GM18861 (cell line): ENCODE measurements around the gene UBA5.
"Not testable (repeated sequence)": the region's sequence is repeated elsewhere in the genome, so short reads cannot be mapped to it uniquely, and the experiment has no call there.

Experiments used
- ATAC-seq: cut with Tn5 transposase; IDR thresholded peaks from one replicate; pipeline ENCODE4 v1.9.1; 2021; ENCODE audit not compliant: unreplicated experiment

UBA5 gene

DNA sequence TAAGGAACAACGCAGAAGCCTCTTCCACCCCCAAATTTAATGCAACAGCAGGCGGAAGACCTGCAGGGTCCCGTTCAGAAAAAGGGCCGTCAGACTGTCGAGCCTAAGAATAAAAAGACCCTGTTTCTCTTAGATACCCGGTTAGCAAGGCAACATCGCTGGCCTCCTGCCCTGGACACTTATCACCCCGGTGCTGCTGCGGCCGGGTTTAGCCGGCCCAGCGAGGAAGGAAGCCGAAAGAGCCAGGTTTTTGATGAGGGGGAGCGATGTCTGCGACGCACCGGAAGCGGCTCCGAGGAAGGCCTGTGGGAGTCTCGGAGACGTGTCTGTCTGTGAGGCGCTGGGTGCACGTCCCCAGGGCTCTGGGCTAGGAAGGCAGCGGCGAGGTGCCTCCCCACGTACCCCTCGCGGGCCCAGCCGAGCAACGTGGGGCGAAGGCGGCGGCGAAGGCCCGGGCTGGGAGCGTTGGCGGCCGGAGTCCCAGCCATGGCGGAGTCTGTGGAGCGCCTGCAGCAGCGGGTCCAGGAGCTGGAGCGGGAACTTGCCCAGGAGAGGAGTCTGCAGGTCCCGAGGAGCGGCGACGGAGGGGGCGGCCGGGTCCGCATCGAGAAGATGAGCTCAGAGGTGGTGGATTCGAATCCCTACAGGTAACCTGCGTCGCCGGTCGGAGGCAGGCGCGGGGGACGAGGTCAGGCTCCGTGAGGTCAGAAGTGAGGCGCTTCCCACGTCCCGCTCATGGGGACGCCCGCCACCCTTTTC lies at the start of gene UBA5:
UBA5 (plus strand) TSS at position 278 of the 759 bp plus-strand sequence; CDS start at position 487, 209 bp downstream.
- peak; percentile 59 for ATAC-seq

DNA sequence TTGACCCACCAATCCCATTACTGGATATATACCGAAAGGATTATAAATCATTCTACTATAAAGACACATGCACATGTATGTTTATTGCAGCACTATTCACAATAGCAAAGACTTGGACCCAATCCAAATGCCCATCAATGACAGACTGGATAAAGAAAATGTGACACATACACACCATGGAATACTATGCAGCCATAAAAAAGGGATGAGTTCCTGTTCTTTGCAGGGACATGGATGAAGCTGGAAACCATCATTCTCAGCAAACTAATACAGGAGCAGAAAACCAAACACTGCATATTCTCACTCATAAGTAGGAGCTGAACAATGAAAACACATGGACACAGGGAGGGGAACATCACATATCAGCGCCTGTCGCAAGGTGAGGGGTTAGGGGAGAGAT lies 44.8 kb upstream of the UBA5 start:
- ATAC-seq: not testable (repeated sequence)

DNA sequence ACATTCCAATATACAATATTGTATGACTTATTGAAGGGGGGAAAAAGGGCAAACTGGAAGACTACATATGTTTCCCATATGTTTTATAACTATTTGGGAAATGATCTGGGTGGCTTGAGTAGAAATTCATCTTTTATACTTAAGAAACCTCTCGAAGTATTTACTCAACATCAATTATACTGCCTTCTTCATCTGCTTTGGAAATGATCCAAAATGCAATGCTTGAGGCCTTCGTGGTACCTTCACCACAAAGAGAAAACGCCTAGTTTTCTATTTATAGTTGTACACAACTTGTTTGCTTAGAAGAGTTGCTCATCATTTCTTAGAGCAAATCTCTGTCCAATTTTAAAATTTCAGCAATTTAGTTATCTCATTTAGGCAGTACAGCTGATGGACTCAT lies 44.2 kb upstream of the UBA5 start:
- ATAC-seq: no peak

DNA sequence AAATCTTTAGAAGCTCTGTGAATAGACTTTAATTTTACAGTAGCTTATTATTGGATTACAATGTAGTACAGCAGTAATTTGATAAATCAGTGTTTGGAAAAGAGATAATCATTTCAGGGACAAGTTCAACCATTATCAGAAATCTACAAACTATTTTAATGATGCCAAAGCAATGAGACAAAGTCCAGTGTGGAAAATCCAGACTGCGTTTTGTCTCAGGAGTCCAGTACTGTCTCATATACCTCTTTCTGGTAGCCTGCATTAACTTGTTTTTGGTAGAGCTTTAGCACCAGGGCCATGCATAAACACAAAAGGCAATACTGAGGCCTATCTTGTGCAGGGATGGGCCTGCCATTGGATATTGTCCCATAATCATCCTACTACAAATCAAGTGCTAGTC lies 43.3 kb upstream of the UBA5 start:
- ATAC-seq: no peak

DNA sequence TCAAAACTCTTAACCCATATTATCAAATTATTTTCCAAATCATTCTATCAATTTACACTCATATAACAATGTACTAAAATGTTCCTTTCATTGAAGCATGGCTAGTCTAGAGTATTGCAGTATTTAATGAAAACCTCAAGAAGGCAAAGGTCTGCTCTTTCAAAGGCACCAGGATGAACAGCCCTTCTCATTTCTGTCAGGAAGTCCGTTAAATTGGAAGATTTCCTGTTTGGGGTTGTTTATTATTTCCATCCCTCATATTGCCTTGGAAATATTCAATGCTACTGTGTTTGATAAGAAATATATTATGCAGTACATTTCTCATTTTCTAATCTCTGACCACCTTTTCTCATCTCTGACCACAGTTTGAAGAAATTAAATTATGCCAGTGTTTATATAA lies 38.0 kb upstream of the UBA5 start:
- ATAC-seq: no peak

DNA sequence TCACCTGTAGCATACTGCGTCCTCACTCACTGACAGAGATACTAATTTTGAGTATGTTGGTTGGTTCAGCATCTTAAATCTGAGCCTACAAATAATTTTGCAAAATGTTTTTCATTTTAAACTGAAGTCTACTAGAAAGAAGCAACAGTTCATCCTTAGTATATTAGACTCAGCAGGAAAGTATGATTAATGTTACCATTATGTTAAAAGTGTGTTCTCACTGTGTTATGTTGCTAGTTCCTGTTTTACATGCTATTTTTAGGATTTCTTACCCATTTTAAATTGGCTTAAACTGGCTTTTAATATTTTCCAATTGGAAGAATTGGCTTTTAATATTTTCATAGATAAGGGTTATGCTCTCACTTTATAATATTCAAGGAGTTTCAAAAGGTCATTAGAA lies 37.4 kb upstream of the UBA5 start:
- no peak for ATAC-seq

DNA sequence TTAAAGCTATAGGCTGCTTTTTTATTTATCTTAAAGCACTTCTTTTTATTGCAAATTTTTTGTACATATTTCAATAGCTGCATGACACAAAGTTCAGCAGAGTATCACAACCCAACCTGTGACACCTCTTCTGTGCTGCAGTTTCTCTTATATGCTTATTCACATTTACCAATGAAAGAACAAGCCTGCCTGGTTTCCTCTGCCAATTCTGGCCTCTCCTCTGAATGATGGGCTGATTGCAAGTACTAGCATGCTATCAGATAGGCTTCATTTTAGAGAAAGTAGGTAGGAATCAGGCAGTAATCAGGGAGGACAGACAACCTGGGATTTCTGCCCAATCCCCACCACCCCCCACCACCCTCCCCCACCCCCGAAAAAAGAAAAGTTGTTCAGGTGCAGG lies 36.5 kb upstream of the UBA5 start:
- ATAC-seq: no peak

DNA sequence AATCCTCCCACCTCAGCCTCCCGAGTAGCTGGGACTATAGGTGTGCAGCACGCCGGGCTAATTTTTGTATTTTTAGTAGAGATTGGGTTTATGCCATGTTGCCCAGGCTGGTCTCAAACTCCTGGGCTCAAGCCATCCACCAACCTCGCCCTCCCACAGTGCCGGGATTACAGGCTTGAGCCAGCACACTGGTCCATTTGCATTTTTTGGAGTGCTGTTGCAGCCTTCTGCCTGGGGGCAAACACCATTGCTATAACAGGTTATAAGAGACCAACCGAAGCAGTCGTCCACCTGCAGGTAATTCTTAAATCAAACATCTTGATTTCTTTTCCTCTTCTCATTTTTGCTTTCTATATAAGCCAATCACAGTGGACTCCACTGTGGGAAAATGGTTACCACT lies 35.3 kb upstream of the UBA5 start:
- no peak for ATAC-seq

DNA sequence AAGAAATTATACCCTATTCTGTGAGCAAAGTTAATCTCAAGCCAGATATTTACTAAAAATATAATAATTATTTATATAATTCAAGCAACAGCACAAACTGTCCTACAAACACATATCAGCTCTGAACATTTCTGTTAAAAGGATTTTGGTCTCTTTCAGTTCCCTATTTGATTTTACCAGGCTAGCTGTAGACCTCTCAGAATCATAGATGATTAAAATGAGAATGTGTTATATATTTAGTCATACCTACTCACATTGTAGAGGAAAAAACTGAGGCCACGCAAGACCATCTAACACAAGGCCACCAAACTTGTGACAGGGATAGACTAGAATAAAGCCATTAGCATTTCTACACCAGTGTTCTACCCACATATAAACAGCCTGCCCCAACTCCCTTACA lies 34.5 kb upstream of the UBA5 start:
- peak; percentile 89 for ATAC-seq

DNA sequence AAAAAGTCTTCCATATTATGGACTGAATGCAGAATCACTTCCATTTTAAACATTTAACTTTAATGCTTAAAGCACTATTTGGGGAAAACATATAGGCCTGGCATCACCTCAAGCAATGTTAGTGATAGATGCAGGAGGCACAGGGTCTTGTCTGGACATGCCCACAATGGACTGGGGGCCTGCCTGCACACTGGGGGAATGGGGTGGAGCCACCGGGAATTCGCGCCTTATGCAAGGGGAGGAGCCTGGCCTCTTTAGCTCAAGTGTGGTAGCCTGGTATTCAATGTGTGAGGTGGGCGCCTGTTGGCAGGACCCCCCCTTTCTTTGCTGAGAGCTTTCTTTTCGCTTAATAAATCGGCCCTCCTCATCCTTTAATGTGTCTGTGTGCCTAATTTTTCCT lies 33.2 kb upstream of the UBA5 start:
- no peak for ATAC-seq

DNA sequence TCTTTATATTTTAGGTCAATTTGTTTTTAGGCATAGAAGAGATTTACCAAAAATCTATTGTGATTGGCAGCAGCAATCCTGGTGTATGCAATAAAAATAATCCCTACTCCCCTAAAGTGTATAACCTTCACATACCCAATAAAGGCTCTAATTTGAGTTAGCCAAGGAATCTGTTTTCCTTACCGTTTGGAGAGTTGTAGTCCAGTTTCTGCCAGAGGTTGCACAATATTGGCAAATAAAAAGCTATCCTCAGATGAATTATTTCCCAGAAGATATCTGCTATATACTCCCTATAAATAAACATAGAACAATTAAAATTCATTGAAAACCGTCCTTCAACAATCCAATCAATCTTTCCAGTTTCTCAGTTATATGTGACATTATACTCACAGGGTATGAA lies 32.0 kb upstream of the UBA5 start:
- ATAC-seq: no peak

DNA sequence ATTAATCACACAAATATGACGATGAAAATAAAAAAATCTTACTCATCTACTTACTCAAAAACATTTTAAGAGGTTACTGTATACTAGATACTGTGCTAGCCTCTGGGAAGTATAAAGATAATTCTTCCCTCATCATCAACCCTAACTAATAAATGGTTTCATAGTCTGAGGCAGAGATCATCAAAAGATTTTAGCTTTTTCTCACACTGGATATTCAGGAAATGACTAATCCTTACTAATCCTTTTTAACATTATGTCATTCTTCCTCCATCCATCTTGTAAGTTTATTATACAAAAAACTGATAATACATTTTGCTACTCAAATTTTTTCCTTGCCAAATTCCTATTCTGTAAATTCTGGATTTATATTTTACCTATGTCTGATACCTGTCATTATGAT lies 30.2 kb upstream of the UBA5 start:
- ATAC-seq: no peak

DNA sequence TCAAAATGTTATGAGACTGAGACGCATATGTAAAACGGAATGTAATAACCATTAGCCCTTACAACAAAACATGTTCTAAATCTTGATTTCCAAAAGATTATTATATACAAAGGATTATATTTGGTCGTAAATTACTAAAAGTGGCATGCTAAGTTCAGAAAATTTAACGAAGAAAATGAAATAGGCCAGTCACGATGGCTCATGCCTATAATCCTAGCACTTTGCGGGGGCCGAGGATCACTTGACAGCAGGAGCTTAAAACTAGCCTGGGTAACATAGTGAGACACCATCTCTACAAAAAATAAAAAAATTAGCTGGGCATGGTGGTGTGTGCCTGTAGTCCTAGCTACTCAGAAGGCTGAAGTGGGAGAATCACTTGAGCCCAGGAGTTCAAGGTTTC lies 29.5 kb upstream of the UBA5 start:
- ATAC-seq: no peak

DNA sequence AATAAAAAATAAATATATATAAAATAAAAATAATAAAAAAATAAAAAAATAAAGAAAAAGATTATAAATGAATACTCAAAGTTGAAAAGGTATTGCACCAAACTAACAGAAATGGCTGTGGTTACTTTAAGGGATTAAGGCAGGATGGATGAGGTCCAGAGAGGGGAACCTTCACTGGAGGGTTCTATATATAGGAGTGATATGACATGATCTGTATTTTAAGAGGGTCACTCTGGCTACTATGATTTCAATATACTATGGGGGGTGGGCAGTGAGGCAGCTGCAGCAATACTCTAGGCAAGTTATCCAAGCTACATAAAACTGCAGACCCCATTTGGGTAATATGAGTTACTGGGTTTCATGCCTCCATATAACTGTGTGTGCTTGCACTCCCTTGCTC lies 25.1 kb upstream of the UBA5 start:
- ATAC-seq: no peak

DNA sequence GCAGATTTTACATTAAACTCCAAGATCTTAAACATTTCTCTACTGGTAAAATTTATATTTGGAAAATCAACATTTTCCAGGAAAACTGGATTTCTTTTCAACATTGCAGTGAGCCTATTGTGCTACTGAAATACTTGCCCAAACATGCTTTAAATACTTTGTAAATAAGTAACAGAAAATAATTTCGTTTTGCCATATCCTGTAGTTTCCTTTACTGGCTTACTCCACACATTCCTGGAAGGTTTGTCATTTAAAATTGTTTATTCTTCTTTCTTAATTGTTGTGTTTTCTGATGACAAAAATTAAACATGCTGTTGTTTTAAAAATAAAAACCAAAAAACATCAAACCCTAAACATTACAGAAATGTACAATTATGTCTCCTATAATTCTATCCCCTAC lies 22.5 kb upstream of the UBA5 start:
- ATAC-seq: no peak

DNA sequence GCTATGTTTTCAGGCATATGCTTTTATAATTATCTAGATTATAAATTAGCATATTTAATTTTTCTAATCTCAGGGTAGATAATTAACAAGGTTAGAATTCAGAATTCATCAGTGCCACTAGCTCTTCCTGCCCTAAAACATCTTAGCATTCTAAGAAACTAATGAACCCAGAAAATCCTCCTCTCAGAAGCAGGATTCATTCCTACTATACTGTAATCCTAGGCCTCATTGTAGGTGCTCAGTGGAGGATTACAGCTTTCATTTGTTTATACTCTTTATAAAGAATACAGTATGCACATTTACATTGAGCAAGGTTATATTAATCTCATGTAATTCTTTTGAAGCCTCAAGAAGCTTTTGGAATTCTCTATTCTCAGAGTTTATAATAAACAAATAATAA lies 21.4 kb upstream of the UBA5 start:
- ATAC-seq: no peak

DNA sequence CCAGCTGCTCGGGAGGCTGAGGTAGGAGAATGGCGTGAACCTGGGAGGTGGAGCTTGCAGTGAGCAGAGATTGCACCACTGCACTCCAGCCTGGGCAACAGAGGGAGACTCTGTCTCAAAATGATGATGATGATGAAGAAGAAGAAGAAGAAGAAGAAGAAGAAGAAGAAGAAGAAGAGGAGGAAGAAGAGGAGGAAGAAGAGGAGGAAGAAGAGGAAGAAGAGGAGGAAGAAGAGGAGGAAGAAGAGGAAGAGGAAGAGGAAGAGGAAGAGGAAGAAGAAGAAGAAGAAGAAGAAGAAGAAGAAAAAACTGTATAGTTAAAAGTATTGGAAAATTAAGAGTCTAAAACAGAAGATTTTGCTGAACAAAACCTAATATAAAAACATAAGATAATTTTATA lies 18.7 kb upstream of the UBA5 start:
- ATAC-seq: not testable (repeated sequence)

DNA sequence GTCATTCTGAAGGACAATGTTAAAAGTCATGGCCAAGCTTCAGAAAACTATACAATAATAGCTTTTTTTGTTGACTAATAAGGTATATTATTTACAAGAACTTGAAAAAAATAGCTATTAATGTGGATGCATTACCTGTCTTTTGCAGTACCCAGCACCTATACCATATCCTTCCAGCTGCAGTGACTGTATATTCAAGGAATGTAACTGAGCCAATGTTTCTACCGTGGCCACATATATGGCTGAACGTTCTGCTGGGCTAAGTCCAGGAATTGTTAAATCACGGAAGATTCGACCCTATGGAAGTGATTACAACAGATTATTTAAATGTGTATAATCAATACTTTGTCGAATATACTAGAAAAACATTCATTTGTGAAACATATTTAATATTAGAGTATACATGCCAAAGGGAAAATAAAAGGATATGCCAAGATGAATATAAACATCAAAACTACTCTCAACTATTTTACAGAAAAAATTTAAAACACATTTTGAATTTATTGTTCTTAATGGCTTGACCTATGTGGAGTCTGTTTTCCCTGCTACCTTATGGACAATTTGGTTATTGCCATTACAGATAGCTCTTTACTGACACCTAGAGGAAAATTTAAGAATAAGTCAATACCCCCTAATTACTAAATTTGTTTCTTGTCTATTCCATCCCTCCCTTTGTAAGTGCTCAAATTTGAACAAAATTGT lies 18.1 kb upstream of the UBA5 start:
- ATAC-seq: no peak

DNA sequence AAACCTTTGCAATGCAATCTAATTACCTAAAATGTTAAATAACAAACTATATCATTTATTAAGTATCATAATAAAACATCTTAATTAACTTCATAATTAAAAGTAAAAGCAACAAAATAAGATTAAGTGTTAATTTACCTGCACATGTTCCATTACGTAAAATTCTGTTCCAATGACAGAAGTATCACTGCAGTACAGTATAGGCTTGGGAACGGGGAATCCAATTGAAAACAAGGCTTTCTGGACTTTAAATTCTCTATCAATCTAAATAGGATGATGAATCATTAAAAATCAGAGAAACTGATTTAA lies 17.6 kb upstream of the UBA5 start:
- ATAC-seq: no peak

DNA sequence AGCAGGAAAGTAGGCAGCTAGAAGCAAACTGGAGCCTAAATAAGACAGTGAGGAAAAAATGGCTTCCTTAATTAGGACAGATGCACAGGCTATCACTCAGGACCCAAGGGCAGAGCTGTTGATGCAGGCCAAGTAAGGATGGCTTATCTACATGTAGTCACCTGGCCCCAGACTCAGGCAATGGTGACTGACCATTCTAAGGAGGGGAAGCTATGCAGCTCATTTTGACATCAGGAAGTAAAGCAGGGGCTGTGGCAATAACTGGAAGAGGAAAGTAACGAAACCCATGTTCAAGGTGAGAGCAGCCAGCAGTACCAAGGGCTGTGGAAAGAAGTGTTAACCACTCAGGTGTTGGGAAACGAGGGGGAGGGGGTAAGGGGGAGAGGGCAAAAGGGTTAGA lies 16.8 kb upstream of the UBA5 start:
- no peak for ATAC-seq

DNA sequence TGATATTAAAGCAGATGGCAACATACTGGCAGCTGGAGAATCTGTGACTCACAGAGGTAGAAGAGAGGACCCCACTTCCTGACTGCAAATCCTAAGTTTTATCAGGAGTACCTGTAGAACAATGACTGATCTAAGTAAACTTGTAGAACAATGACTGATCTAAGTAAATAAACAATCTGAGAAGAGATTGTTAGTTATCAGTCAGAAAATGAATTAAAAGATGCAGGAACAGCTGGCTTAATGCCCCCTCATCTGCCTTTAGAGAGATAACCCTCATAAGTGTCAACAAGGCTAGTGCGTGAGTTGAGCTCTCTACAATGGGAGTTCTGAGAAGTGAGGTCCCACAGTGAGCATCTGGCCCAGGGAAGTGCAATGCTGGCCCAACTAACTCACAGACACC lies 15.1 kb upstream of the UBA5 start:
- no peak for ATAC-seq

DNA sequence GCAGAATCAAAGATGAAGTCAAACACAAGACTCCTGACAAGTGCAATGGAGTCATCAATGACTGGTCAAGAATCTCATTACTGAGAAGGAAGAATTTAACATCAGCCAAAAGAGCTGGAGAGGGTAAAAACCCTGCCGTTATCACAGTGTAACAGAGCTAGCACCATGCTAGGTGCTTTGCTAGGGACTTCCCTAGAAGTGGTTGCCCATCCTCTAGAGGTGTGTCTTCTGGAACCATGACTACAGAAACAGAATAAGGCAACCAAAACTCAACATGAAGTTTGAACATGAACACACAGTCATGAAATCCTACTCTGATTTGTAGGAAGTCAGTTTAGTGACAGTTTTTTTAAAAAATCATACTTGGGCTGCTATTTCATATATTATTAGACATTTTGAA lies 10.0 kb upstream of the UBA5 start:
- no peak for ATAC-seq
